A673 (cell line): Measurements from ENCODE around the gene SEC22A. TPM values are rescaled to one million over a fixed set of nuclear protein-coding genes. Genes with fewer than 3 reads are reported as not detected.

Experiments used
- BruUV-seq: library from RNA; stranded (reverse); fragments of 400-500 nt; replicated peaks from 2 replicates; lab custom pipeline; 2021; lab: Mats Ljungman, UMichigan
- CTCF ChIA-PET: fragments of 300-600 bp; sonication (Branson Sonifier 250); formaldehyde crosslinking; loops from one replicate; lab custom pipeline; 2022; ENCODE audit warnings: antibody characterized with exemption; lab: Charles Lee
- POLR2A ChIA-PET: fragments of 300-600 bp; sonication (Branson Sonifier 250); formaldehyde crosslinking; loops from one replicate; lab custom pipeline; 2022; ENCODE audit warnings: antibody characterized with exemption; ENCODE audit not compliant: low non-redundant PET; lab: Charles Lee
- DNase-seq: peaks from one replicate; pipeline ENCODE4 v3.0.0-alpha.2; 2015; ENCODE audit warnings: low spot score
- H3K27ac ChIP-seq: fragments of 200-600 bp; sonication (generic); 2 replicates; pipeline ENCODE4 v1.5.1; 2016; ENCODE audit warnings: mixed run types, low read depth, mild to moderate bottlenecking, mixed read lengths, antibody characterized with exemption, low read length; ENCODE audit not compliant: poor library complexity, severe bottlenecking
- H3K27me3 ChIP-seq: fragments of 200-600 bp; sonication (generic); replicated peaks from 2 replicates; pipeline ENCODE4 v1.6.1; 2017; ENCODE audit warnings: mixed run types, low read depth, mild to moderate bottlenecking, mixed read lengths, antibody characterized with exemption, low read length; ENCODE audit not compliant: insufficient read depth, poor library complexity
- H3K36me3 ChIP-seq: fragments of 200-600 bp; sonication (generic); 2 replicates; pipeline ENCODE4 v1.6.1; 2016; ENCODE audit warnings: mixed run types, mild to moderate bottlenecking, mixed read lengths, antibody characterized with exemption, low read length; ENCODE audit not compliant: insufficient read depth, poor library complexity, severe bottlenecking
- H3K4me1 ChIP-seq: fragments of 200-600 bp; sonication (generic); 2 replicates; pipeline ENCODE4 v1.6.1; 2017; ENCODE audit warnings: mixed run types, mild to moderate bottlenecking, mixed read lengths, antibody characterized with exemption, low read length; ENCODE audit not compliant: insufficient read depth, poor library complexity, severe bottlenecking
- H3K4me3 ChIP-seq: fragments of 200-600 bp; sonication (generic); 2 replicates; pipeline ENCODE4 v1.5.1; 2016; ENCODE audit warnings: low read depth, mixed run types, mild to moderate bottlenecking, mixed read lengths, low read length; ENCODE audit not compliant: poor library complexity, severe bottlenecking
- H3K9me3 ChIP-seq: fragments of 200-600 bp; sonication (generic); 2 replicates; pipeline ENCODE4 v1.6.1; 2016; ENCODE audit warnings: mixed run types, low read depth, mild to moderate bottlenecking, mixed read lengths, antibody characterized with exemption, low read length; ENCODE audit not compliant: poor library complexity, severe bottlenecking
- EZH2 ChIP-seq: fragments of 200-600 bp; sonication (generic); IDR thresholded peaks from 2 replicates; pipeline ENCODE4 v1.6.1; 2017; ENCODE audit warnings: borderline replicate concordance, low read depth, mild to moderate bottlenecking, mixed read lengths, antibody characterized with exemption, low read length; ENCODE audit not compliant: poor library complexity, severe bottlenecking
- intact Hi-C: fragments of 100-400 bp; cut with micrococcal nuclease; formaldehyde crosslinking; loops from one replicate; pipeline ENCODE4 v1.10.0; 2022; ENCODE audit not compliant: unreplicated experiment
- total RNA-seq: library from RNA; stranded (reverse); gene quantifications from 2 replicates; pipeline ENCODE4 v1.2.3, GENCODE V29; 2021
- TF ChIP-seq, protein P1 (sequence below): fragments of 300-800, 200-600 bp; sonication (generic); conservative IDR thresholded peaks from 2 replicates; pipeline ENCODE4 v1.5.1; 2017; ENCODE audit warnings: low read depth, mild to moderate bottlenecking, antibody characterized with exemption, low read length, moderate library complexity, mixed read lengths

The SEC22A gene
- total RNA-seq, 1 experiment from 2014 or later: 21.6 TPM

DNA sequence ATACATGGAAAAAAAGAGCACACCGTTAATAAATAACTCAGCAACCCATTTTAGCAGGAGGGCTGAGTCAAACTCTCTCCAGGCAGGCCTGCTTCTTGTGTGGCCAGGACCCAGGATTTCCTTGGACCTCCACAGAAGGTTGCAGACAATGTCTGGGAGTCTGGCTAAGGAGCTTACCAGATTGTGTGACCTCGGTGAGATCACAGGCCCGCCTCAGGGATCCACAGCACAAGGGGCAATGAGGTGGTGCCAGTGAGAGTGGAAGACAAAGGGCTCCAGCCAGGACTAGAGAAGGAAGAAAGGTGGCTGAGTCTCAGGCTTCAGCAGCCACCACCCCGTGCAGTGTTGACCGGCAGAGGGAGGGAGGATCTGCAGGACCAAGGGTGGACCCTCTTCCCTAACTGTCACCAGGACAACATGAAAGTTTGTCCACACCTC is 32.2 kb upstream of the SEC22A start:
- no peak overlapping the region for H3K27ac ChIP-seq
- ChIA-PET POLR2A (no interaction called here), CTCF (no interaction called here)
- peaks cover 14% of the 10 kb centered on the region for H3K36me3 ChIP-seq
- BruUV-seq: no TSS peak
- intact Hi-C loops: no loop called here
- H3K4me3 ChIP-seq: no peak overlapping the region
- H3K4me1 ChIP-seq: no peaks in the 10 kb centered on the region
- H3K27me3 ChIP-seq: no peaks in the 10 kb centered on the region
- no peak for DNase-seq
- H3K9me3 ChIP-seq: peaks cover 4% of the 10 kb centered on the region
- TF ChIP-seq EZH2: no peak
- TF ChIP-seq, protein P1, sequence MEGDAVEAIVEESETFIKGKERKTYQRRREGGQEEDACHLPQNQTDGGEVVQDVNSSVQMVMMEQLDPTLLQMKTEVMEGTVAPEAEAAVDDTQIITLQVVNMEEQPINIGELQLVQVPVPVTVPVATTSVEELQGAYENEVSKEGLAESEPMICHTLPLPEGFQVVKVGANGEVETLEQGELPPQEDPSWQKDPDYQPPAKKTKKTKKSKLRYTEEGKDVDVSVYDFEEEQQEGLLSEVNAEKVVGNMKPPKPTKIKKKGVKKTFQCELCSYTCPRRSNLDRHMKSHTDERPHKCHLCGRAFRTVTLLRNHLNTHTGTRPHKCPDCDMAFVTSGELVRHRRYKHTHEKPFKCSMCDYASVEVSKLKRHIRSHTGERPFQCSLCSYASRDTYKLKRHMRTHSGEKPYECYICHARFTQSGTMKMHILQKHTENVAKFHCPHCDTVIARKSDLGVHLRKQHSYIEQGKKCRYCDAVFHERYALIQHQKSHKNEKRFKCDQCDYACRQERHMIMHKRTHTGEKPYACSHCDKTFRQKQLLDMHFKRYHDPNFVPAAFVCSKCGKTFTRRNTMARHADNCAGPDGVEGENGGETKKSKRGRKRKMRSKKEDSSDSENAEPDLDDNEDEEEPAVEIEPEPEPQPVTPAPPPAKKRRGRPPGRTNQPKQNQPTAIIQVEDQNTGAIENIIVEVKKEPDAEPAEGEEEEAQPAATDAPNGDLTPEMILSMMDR: no peak

GRCh38 chr3:123169930-123170329 is 31.8 kb upstream of the SEC22A start:
- BruUV-seq: no TSS peak
- ChIA-PET CTCF (no interaction called here), POLR2A (no interaction called here)
- H3K27ac ChIP-seq: no peak overlapping the region
- no peak for DNase-seq
- peaks cover 4% of the 10 kb centered on the region for H3K9me3 ChIP-seq
- H3K4me1 ChIP-seq: no peaks in the 10 kb centered on the region
- H3K4me3 ChIP-seq: no peak overlapping the region
- peaks cover 10% of the 10 kb centered on the region for H3K36me3 ChIP-seq
- intact Hi-C loops: no loop called here
- TF ChIP-seq, protein P1: no peak
- TF ChIP-seq EZH2: no peak
- H3K27me3 ChIP-seq: no peaks in the 10 kb centered on the region

DNA sequence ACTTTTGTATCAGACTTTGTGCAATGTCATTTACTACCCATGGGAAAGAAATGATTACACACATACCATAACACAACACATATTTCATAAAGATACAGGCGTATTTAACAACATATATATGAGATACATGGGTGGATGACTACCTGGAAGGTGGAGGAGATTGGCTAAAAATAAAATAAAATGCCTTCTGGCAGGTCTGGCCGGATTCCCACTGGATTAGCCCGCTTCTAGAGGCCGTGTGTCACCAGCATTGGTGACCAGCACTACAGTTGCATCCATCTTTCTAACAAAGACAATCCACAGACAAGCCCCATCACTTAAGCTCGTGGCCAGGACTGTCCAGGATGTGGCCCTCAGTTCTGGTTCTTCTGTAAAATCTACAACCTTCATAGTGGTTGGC is 21.0 kb upstream of the SEC22A start:
- TF ChIP-seq, protein P1: no peak
- no peak for TF ChIP-seq EZH2
- H3K36me3 ChIP-seq: no peaks in the 10 kb centered on the region
- no peaks in the 10 kb centered on the region for H3K9me3 ChIP-seq
- no peak overlapping the region for H3K27ac ChIP-seq
- DNase-seq: no peak
- ChIA-PET CTCF (no interaction called here), POLR2A (no interaction called here)
- no peaks in the 10 kb centered on the region for H3K27me3 ChIP-seq
- no peaks in the 10 kb centered on the region for H3K4me1 ChIP-seq
- H3K4me3 ChIP-seq: no peak overlapping the region
- no TSS peak for BruUV-seq
- intact Hi-C loops: no loop called here
